A549 (cell line): ENCODE data around the gene GRIK1. TPM values are rescaled to one million over a fixed set of nuclear protein-coding genes. Genes with fewer than 3 reads are reported as not detected.

ENCODE experiments used
- ATAC-seq, 2 experiments: fragments of 200-7000 bp in 1 of 2; fragments of >200 bp in 1 of 2; cut with Nextera tagmentation in 1 of 2; cut with Tn5 transposase in 1 of 2; 3 replicates each; pipeline versions ENCODE4 v1.8.0 to v1.9.1; 2018 to 2020; ENCODE audit warnings: mild to moderate bottlenecking in 1 of 2, moderate library complexity in 1 of 2
- CTCF ChIA-PET: fragments of 300-600 bp; sonication (Branson Sonifier 250); formaldehyde crosslinking; extraction: SDS; loops from one replicate; lab custom pipeline; 2021; ENCODE audit warnings: antibody characterized with exemption, inconsistent platforms; lab: Yijun Ruan, JAX
- POLR2A ChIA-PET: fragments of 350-600 bp; formaldehyde crosslinking; extraction: SDS; loops from one replicate; lab custom pipeline; 2021; ENCODE audit warnings: antibody characterized with exemption, inconsistent platforms; lab: Yijun Ruan, JAX
- DNase-seq, 2 experiments: peaks; one replicate each; pipeline versions ENCODE4 v3.0.0 to v3.0.0-alpha.2; 2011 to 2016; ENCODE audit warnings: low read depth in 1 of 2, low spot score in 1 of 2
- FAIRE-seq: peaks from 2 replicates; lab custom pipeline; 2011; peaks lifted over from hg19 to GRCh38; lab: Jason Lieb, UNC
- H3K27ac ChIP-seq, 2 experiments: fragments of >200 bp; sonication (Bioruptor Twin); formaldehyde crosslinking; 3 replicates each; pipeline ENCODE4 v1.5.1; 2016 to 2017
- H3K4me1 ChIP-seq: fragments of >200 bp; sonication (Bioruptor Twin); formaldehyde crosslinking; 3 replicates; pipeline ENCODE4 v1.6.1; 2016
- H3K4me2 ChIP-seq: fragments of >200 bp; sonication (Bioruptor Twin); formaldehyde crosslinking; 3 replicates; pipeline ENCODE4 v1.6.1; 2016
- H3K4me3 ChIP-seq: fragments of >200 bp; sonication (Bioruptor Twin); formaldehyde crosslinking; 3 replicates; pipeline ENCODE4 v1.5.1; 2016
- H3K9me3 ChIP-seq: fragments of >200 bp; sonication (Bioruptor Twin); formaldehyde crosslinking; 3 replicates; pipeline ENCODE4 v1.6.1; 2016
- CBX8 ChIP-seq: fragments of 200-600 bp; sonication (generic); IDR thresholded peaks from 2 replicates; pipeline ENCODE4 v1.6.1; 2016
- EHF ChIP-seq: fragments of 250-450 bp; sonication (Bioruptor Pico); IDR thresholded peaks from 2 replicates; pipeline ENCODE4 v1.5.0; 2020; ENCODE audit warnings: mild to moderate bottlenecking
- HEYL ChIP-seq: fragments of 250-450 bp; sonication (Bioruptor Pico); IDR thresholded peaks from 2 replicates; pipeline ENCODE4 v1.8.0; 2021; ENCODE audit warnings: mild to moderate bottlenecking, moderate library complexity
- JUN ChIP-seq, 2 experiments: fragments of >200 bp; sonication (Bioruptor Twin); formaldehyde crosslinking; IDR thresholded peaks; 2 replicates in 1 of 2; 3 replicates in 1 of 2; pipeline ENCODE4 v1.6.1; 2016 to 2017
- JUNB ChIP-seq: fragments of >200 bp; sonication (Bioruptor Twin); formaldehyde crosslinking; IDR thresholded peaks from 2 replicates; pipeline ENCODE4 v1.6.1; 2016
- KDM1A ChIP-seq: fragments of 200-600 bp; sonication (generic); IDR thresholded peaks from 2 replicates; pipeline ENCODE4 v1.6.1; 2016; ENCODE audit warnings: low read depth, mild to moderate bottlenecking
- MAFK ChIP-seq: fragments of 450-650 bp; IDR thresholded peaks from 2 replicates; pipeline ENCODE4 v1.6.1; 2014; ENCODE audit not compliant: partially characterized antibody
- MYC ChIP-seq: IDR thresholded peaks from 2 replicates; pipeline ENCODE4 v1.6.1; 2012; ENCODE audit warnings: mild to moderate bottlenecking, inconsistent platforms, low read length, improper control_type of control experiment, borderline replicate concordance
- NPAS2 ChIP-seq: fragments of 250-450 bp; sonication (Bioruptor Pico); IDR thresholded peaks from 2 replicates; pipeline ENCODE4 v1.8.0; 2022; ENCODE audit warnings: mild to moderate bottlenecking, moderate library complexity, borderline replicate concordance
- NR3C1 ChIP-seq: fragments of >200 bp; sonication (Bioruptor Twin); formaldehyde crosslinking; IDR thresholded peaks from 3 replicates; pipeline ENCODE4 v1.6.1; 2017
- PHF8 ChIP-seq: fragments of 200-600 bp; sonication (generic); IDR thresholded peaks from 2 replicates; pipeline ENCODE4 v1.6.1; 2016; ENCODE audit warnings: low read depth, mild to moderate bottlenecking, antibody characterized with exemption, moderate library complexity, borderline replicate concordance
- POLR2A ChIP-seq: IDR thresholded peaks from 2 replicates; pipeline ENCODE4 v1.6.1; 2012; ENCODE audit warnings: mild to moderate bottlenecking, low read length
- POLR2AphosphoS2 ChIP-seq: conservative IDR thresholded peaks from 2 replicates; pipeline ENCODE4 v1.6.1; 2012; ENCODE audit warnings: low read length, improper control_type of control experiment, inconsistent platforms
- RAD21 ChIP-seq, 2 experiments: fragments of >200 bp in 1 of 2; sonication (Bioruptor Twin) in 1 of 2; formaldehyde crosslinking in 1 of 2; IDR thresholded peaks in 1 of 2; conservative IDR thresholded peaks in 1 of 2; 2 replicates in 1 of 2; 3 replicates in 1 of 2; pipeline ENCODE4 v1.6.1; 2012 to 2018; ENCODE audit warnings: inconsistent platforms in 1 of 2
- RCOR1 ChIP-seq: fragments of 150-350 bp; IDR thresholded peaks from 2 replicates; pipeline ENCODE4 v1.6.1; 2014; ENCODE audit warnings: antibody characterized with exemption, low read length, low read depth
- RNF2 ChIP-seq: fragments of 200-600 bp; sonication (generic); IDR thresholded peaks from 2 replicates; pipeline ENCODE4 v1.6.1; 2016; ENCODE audit warnings: low read depth, mild to moderate bottlenecking, antibody characterized with exemption, moderate library complexity, borderline replicate concordance
- SREBF2 ChIP-seq: fragments of 450-650 bp; IDR thresholded peaks from 2 replicates; pipeline ENCODE4 v1.6.1; 2014; ENCODE audit warnings: mild to moderate bottlenecking, moderate library complexity
- TFCP2L1 ChIP-seq: fragments of 250-450 bp; sonication (Bioruptor Pico); IDR thresholded peaks from 2 replicates; pipeline ENCODE4 v1.5.0; 2021; ENCODE audit warnings: mild to moderate bottlenecking
- ZC3H11A ChIP-seq: fragments of 450-650 bp; IDR thresholded peaks from 2 replicates; pipeline ENCODE4 v1.6.1; 2014; ENCODE audit warnings: antibody characterized with exemption, mild to moderate bottlenecking
- ZFP36 ChIP-seq: fragments of 450-650 bp; IDR thresholded peaks from 2 replicates; pipeline ENCODE4 v1.6.1; 2014; ENCODE audit warnings: borderline replicate concordance; ENCODE audit not compliant: partially characterized antibody
- WGBS: methylation state at CpG from one replicate; pipeline ENCODE4 v1.1.6; 2017; ENCODE audit errors: missing lambda C conversion rate; 5-methylcytosine and 5-hydroxymethylcytosine counted together
- polyA plus RNA-seq, 4 experiments: library from polyadenylated mRNA; depleted of rRNA in 3 of 4; stranded (reverse); fragments of >200 nt; fragmentation: RNase III in 1 of 4; extraction: RNeasy Plus Mini Kit Qiagen cat#74134 plus additional on column Dnase treatment in 1 of 4; gene quantifications; 2 replicates in 3 of 4; 3 replicates in 1 of 4; pipeline ENCODE4 v1.2.3, GENCODE V29; 2011 to 2017
- TF ChIP-seq, protein P1 (sequence below): fragments of 250-450 bp; sonication (Bioruptor Pico); IDR thresholded peaks from 2 replicates; pipeline ENCODE4 v1.5.0; 2020; ENCODE audit warnings: low read depth, mild to moderate bottlenecking, moderate library complexity
- TF ChIP-seq, protein P2 (sequence below): IDR thresholded peaks from 2 replicates; pipeline ENCODE4 v1.6.1; 2012; ENCODE audit warnings: low read depth, borderline replicate concordance
- TF ChIP-seq, protein P3 (sequence below): fragments of >200 bp; sonication (Bioruptor Twin); formaldehyde crosslinking; IDR thresholded peaks from 3 replicates; pipeline ENCODE4 v1.5.1; 2016

GRIK1 gene
- polyA plus RNA-seq, 2 of the 4 experiments (the other 2 are of a cell fraction), result not detected

DNA sequence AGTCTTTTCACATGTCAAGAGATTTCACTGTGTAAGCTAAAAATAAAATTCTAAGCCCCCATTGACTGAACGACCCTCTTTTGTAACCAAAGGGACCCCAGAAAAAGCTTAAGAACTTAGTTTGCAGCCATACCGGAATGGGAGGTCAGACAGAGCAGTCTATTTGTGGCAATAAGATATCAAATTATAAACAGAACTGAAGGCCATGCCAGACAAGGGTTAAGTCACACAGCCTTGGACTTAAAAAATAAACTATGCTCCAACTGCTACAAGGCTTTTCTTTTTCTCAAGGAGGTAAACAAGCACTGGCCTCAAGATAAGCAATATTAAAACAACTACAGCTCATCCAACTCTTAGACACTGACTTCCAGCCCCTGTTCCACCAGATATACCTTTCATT, 384.2 kb downstream of the GRIK1 start (continued):
- TF ChIP-seq ZC3H11A (no peak), POLR2A (no peak), MYC (no peak), JUN (IDR thresholded peaks at IDR 0.05) (no peak)

DNA sequence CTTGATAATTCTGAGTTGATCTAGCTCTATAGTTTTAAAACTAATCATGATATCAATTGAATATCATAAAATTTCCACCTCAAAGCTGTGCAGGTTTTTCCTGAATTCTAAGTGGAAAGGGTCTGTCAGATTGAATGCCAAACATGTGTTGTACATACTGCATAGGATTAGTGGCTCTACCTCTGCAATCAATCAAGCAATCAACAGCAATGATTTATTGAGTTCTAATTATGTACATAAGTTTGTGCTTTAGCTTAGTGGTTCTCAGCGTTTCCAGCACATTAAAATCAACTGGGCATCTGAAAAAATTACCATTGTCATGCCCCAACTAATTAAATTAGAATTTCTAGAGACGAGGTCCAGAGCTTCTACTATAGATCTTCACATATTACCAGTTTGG, 389.6 kb downstream of the GRIK1 start:
- no peak overlapping the region for H3K4me3 ChIP-seq
- H3K4me1 ChIP-seq, result no peaks in the 10 kb centered on the region
- H3K9me3 ChIP-seq, result no peaks in the 10 kb centered on the region
- H3K4me2 ChIP-seq, result no peak overlapping the region
- ATAC-seq (no peak), FAIRE-seq (no peak), DNase-seq (no peak)
- WGBS, result 6% methylated on average over 2 of the region's 2 CpGs
- no peak overlapping the region for H3K27ac ChIP-seq
- TF ChIP-seq, protein P1, sequence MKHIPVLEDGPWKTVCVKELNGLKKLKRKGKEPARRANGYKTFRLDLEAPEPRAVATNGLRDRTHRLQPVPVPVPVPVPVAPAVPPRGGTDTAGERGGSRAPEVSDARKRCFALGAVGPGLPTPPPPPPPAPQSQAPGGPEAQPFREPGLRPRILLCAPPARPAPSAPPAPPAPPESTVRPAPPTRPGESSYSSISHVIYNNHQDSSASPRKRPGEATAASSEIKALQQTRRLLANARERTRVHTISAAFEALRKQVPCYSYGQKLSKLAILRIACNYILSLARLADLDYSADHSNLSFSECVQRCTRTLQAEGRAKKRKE (CRISPR knock-in tag), result no peak
- TF ChIP-seq CBX8 (no peak), RNF2 (no peak), ZFP36 (no peak), JUNB (no peak), HEYL (CRISPR knock-in tag) (no peak), EHF (CRISPR knock-in tag) (no peak), RCOR1 (no peak), PHF8 (no peak), SREBF2 (no peak)
- TF ChIP-seq, protein P2, sequence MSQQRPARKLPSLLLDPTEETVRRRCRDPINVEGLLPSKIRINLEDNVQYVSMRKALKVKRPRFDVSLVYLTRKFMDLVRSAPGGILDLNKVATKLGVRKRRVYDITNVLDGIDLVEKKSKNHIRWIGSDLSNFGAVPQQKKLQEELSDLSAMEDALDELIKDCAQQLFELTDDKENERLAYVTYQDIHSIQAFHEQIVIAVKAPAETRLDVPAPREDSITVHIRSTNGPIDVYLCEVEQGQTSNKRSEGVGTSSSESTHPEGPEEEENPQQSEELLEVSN, result no peak
- TF ChIP-seq, all 56 proteins: peak for 0
- POLR2A ChIA-PET, result no interaction called here
- CTCF ChIA-PET, result interaction anchor here (1.0 kb wide), 1 partner anchor 299 kb away, joined by 3 read pairs; no protein-coding TSS in a partner anchor

DNA sequence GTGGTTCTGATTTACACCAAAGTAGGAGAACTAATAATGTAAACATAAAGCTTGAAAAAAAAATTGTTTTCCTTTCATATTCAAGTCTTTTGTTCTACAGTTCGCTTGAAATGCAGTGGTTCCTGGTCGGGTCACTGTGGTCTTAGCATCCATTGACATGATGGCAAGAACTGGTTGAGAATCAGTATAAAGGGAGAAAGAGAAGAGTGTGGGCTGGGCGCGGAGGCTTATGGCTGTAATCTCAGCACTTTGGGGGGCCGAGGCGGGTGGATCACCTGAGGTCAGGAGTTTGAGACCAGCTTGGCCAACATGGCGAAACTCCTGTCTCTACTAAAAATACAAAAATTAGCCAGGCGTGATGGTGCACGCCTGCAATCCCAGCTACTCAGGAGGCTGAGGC, 390.2 kb downstream of the GRIK1 start:
- no peak for FAIRE-seq

More for the DNA sequence above, 390.2 kb downstream of the GRIK1 start:
- DNase-seq, result no peak
- CTCF ChIA-PET, result interaction anchor here (1.0 kb wide), 1 partner anchor 300 kb away, joined by 3 read pairs; no protein-coding TSS in a partner anchor
- Histone ChIP-seq H3K9me3 (no peaks in the 10 kb centered on the region), H3K4me2 (no peak overlapping the region), H3K27ac (no peak overlapping the region), H3K4me1 (no peaks in the 10 kb centered on the region), H3K4me3 (no peak overlapping the region)
- POLR2A ChIA-PET, result no interaction called here
- no peak for TF ChIP-seq TFCP2L1 (CRISPR knock-in tag)
- TF ChIP-seq NPAS2 (CRISPR knock-in tag), result no peak
- no peak for TF ChIP-seq MAFK
- TF ChIP-seq JUNB, result no peak
- TF ChIP-seq, protein P3, sequence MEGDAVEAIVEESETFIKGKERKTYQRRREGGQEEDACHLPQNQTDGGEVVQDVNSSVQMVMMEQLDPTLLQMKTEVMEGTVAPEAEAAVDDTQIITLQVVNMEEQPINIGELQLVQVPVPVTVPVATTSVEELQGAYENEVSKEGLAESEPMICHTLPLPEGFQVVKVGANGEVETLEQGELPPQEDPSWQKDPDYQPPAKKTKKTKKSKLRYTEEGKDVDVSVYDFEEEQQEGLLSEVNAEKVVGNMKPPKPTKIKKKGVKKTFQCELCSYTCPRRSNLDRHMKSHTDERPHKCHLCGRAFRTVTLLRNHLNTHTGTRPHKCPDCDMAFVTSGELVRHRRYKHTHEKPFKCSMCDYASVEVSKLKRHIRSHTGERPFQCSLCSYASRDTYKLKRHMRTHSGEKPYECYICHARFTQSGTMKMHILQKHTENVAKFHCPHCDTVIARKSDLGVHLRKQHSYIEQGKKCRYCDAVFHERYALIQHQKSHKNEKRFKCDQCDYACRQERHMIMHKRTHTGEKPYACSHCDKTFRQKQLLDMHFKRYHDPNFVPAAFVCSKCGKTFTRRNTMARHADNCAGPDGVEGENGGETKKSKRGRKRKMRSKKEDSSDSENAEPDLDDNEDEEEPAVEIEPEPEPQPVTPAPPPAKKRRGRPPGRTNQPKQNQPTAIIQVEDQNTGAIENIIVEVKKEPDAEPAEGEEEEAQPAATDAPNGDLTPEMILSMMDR, result no peak
- no peak for TF ChIP-seq NR3C1
- no peak for TF ChIP-seq ZC3H11A
- TF ChIP-seq KDM1A, result no peak
- no peak for TF ChIP-seq POLR2AphosphoS2
- TF ChIP-seq RAD21 (conservative IDR thresholded peaks at IDR 0.05 in 1 of 2, IDR thresholded peaks at IDR 0.05 in 1 of 2), result no peak
- TF ChIP-seq ZFP36, result no peak
- WGBS, result 68% methylated on average over 9 of the region's 9 CpGs
- no peak for ATAC-seq
